CD14-positive monocyte (primary cell): ENCODE results near the gene TOM1L1. TPM values are rescaled to one million over a fixed set of nuclear protein-coding genes. Genes with fewer than 3 reads are reported as not detected.

Source experiments
- DNase-seq, 3 donors: peaks; one replicate each; pipeline ENCODE4 v3.0.0-alpha.2; 2011 to 2022
- H2AFZ ChIP-seq: 2 replicates; pipeline ENCODE4 v1.6.0; 2012; ENCODE audit warnings: mild to moderate bottlenecking, low read depth, low read length, inconsistent platforms; ENCODE audit not compliant: insufficient read depth, poor library complexity, severe bottlenecking
- H3K27ac ChIP-seq, 2 donors: 1 replicate in 1 of 2; 2 replicates in 1 of 2; pipeline ENCODE4 v1.5.1; 2012 to 2013; ENCODE audit warnings: low read length in 2 of 2, control low read depth in 1 of 2, inconsistent platforms in 1 of 2, low read depth in 1 of 2, mild to moderate bottlenecking in 1 of 2
- H3K27me3 ChIP-seq, 2 donors: one replicate each; pipeline versions ENCODE4 v1.6.0 to v1.6.1; 2011 to 2013; ENCODE audit warnings: low read length in 2 of 2; ENCODE audit not compliant: control insufficient read depth in 2 of 2, insufficient read depth in 2 of 2
- H3K36me3 ChIP-seq, 2 donors: replicated peaks in 1 of 2; 1 replicate in 1 of 2; 2 replicates in 1 of 2; pipeline versions ENCODE4 v1.5.1 to v1.6.1; 2012 to 2013; ENCODE audit warnings: low read length in 2 of 2, control low read depth in 1 of 2, inconsistent platforms in 1 of 2, mild to moderate bottlenecking in 1 of 2; ENCODE audit not compliant: insufficient read depth in 2 of 2, control insufficient read depth in 1 of 2
- H3K4me1 ChIP-seq, 2 donors: 1 replicate in 1 of 2; 2 replicates in 1 of 2; pipeline versions ENCODE4 v1.5.1 to v1.6.1; 2012 to 2013; ENCODE audit warnings: low read length in 2 of 2, control low read depth in 1 of 2, inconsistent platforms in 1 of 2, mild to moderate bottlenecking in 1 of 2, moderate library complexity in 1 of 2; ENCODE audit not compliant: insufficient read depth in 2 of 2, control insufficient read depth in 1 of 2
- H3K4me2 ChIP-seq: replicated peaks from 2 replicates; pipeline ENCODE3; 2012; ENCODE audit warnings: low read length, moderate library complexity, mild to moderate bottlenecking; ENCODE audit not compliant: poor library complexity, severe bottlenecking; ENCODE audit errors: extremely low read depth
- H3K4me3 ChIP-seq, 3 experiments: fragments of 200-600 bp in 1 of 3; sonication (generic) in 1 of 3; replicated peaks in 1 of 3; 1 replicate in 2 of 3; 2 replicates in 1 of 3; pipeline ENCODE4 v1.5.1; 2011 to 2013; ENCODE audit warnings: low read length in 3 of 3, mild to moderate bottlenecking in 3 of 3, control low read depth in 2 of 3, low read depth in 2 of 3, inconsistent platforms in 1 of 3, moderate library complexity in 1 of 3
- H3K79me2 ChIP-seq: 2 replicates; pipeline ENCODE4 v1.6.0; 2012; ENCODE audit warnings: mild to moderate bottlenecking, control low read depth, inconsistent platforms, low read length, moderate library complexity; ENCODE audit not compliant: insufficient read depth
- H3K9ac ChIP-seq: 2 replicates; pipeline ENCODE4 v1.6.0; 2017; ENCODE audit warnings: low read length, mild to moderate bottlenecking; ENCODE audit not compliant: insufficient read depth, poor library complexity, severe bottlenecking
- H3K9me3 ChIP-seq, 2 donors: replicated peaks in 1 of 2; 1 replicate in 1 of 2; 2 replicates in 1 of 2; pipeline versions ENCODE4 v1.5.1 to v1.6.1; 2012 to 2013; ENCODE audit warnings: low read length in 2 of 2, control low read depth in 1 of 2; ENCODE audit not compliant: control insufficient read depth in 1 of 2, insufficient read depth in 1 of 2
- H4K20me1 ChIP-seq: 2 replicates; pipeline ENCODE4 v1.6.0; 2012; ENCODE audit warnings: mild to moderate bottlenecking, low read length, control low read depth, moderate library complexity; ENCODE audit not compliant: insufficient read depth
- H3K27ac Mint-ChIP-seq, 7 donors: one replicate each; pipeline ENCODE4 v1.8.0; 2020; ENCODE audit warnings: mild to moderate bottlenecking in 7 of 7, mixed read lengths in 7 of 7, moderate library complexity in 6 of 7, inconsistent platforms in 2 of 7
- H3K27me3 Mint-ChIP-seq, 3 donors: one replicate each; pipeline ENCODE4 v1.8.0; 2021 to 2022; ENCODE audit warnings: low read depth in 3 of 3, mild to moderate bottlenecking in 3 of 3, mixed read lengths in 3 of 3, moderate library complexity in 3 of 3, inconsistent platforms in 1 of 3
- H3K36me3 Mint-ChIP-seq, 2 donors: one replicate each; pipeline ENCODE4 v1.8.0; 2020; ENCODE audit warnings: mixed read lengths in 2 of 2, inconsistent platforms in 1 of 2, mild to moderate bottlenecking in 1 of 2
- H3K4me1 Mint-ChIP-seq: one replicate; pipeline ENCODE4 v1.8.0; 2020; ENCODE audit warnings: mild to moderate bottlenecking, mixed read lengths
- H3K4me3 Mint-ChIP-seq, 2 donors: one replicate each; pipeline ENCODE4 v1.8.0; 2020; ENCODE audit warnings: mild to moderate bottlenecking in 2 of 2, mixed read lengths in 2 of 2, moderate library complexity in 1 of 2
- H3K9me3 Mint-ChIP-seq, 7 donors: one replicate each; pipeline ENCODE4 v1.8.0; 2020 to 2022; ENCODE audit warnings: mixed read lengths in 7 of 7, mild to moderate bottlenecking in 6 of 7, moderate library complexity in 6 of 7, inconsistent platforms in 2 of 7
- CTCF ChIP-seq: fragments of 200-600 bp; IDR thresholded peaks from one replicate; pipeline ENCODE4 v1.8.0; 2022; ENCODE audit warnings: antibody characterized with exemption, mild to moderate bottlenecking
- WGBS: methylation state at CpG from one replicate; pipeline ENCODE4 v1.1.5; 2013; ENCODE audit warnings: missing lambda C conversion rate; ENCODE audit not compliant: insufficient coverage; 5-methylcytosine and 5-hydroxymethylcytosine counted together
- intact Hi-C, 2 donors: fragments of 100-400 bp; cut with micrococcal nuclease; formaldehyde crosslinking; loops; one replicate each; pipeline versions ENCODE4 v1.15.0 to v1.15.1; 2023
- polyA plus RNA-seq, 3 donors: library from polyadenylated mRNA; depleted of rRNA in 1 of 3; unstranded in 2 of 3; stranded (reverse) in 1 of 3; fragments of 300-500 nt in 2 of 3; fragments of >200 nt in 1 of 3; fragmentation: Illumina TruSeq in 2 of 3; gene quantifications; 1 replicate in 2 of 3; 2 replicates in 1 of 3; pipeline ENCODE4 v1.2.3, GENCODE V29; 2012 to 2021

TOM1L1 gene
- polyA plus RNA-seq, 3 donors: 0.32 TPM; not detected in 2

- intact Hi-C loops: no loop called here
- peaks cover 0 to 3% (median 2%) of the 10 kb centered on the region in 3 donors for H3K27me3 Mint-ChIP-seq
- Histone ChIP-seq H2AFZ (no peak overlapping the region), H3K9me3 (no peaks in the 10 kb centered on the region), H3K27me3 (no peaks in the 10 kb centered on the region), H3K9ac (no peak overlapping the region), H3K4me3 (no peak overlapping the region), H3K4me1 (no peaks in the 10 kb centered on the region), H3K79me2 (no peaks in the 10 kb centered on the region), H3K36me3 (no peaks in the 10 kb centered on the region), H4K20me1 (no peaks in the 10 kb centered on the region), H3K4me2 (no peak overlapping the region), H3K27ac (no peak overlapping the region)
- no peak overlapping the region for H3K27ac Mint-ChIP-seq
- H3K4me1 Mint-ChIP-seq: no peaks in the 10 kb centered on the region
- DNase-seq: no peak
- no peak for TF ChIP-seq CTCF
- H3K9me3 Mint-ChIP-seq: peaks cover 0 to 14% (median 4%) of the 10 kb centered on the region in 7 donors
- no CpG with 5 or more reads among the region's 2 CpGs for WGBS
- no peak overlapping the region for H3K4me3 Mint-ChIP-seq
- H3K36me3 Mint-ChIP-seq: no peaks in the 10 kb centered on the region
Measured at GRCh38 chr17:54863176-54863575, 37.5 kb upstream of the TOM1L1 start.

GRCh38 chr17:54864070-54864469, 36.6 kb upstream of the TOM1L1 start:
- H3K4me3 ChIP-seq: no peak overlapping the region
- intact Hi-C loops: no loop called here
- Mint-ChIP-seq H3K36me3 (no peaks in the 10 kb centered on the region), H3K4me3 (no peak overlapping the region), H3K27ac (no peak overlapping the region), H3K27me3 (peaks cover 0 to 2% (median 2%) of the 10 kb centered on the region in 3 donors), H3K4me1 (no peaks in the 10 kb centered on the region), H3K9me3 (peaks cover 0 to 9% (median 0%) of the 10 kb centered on the region in 7 donors)
- H3K9ac ChIP-seq: no peak overlapping the region
- H3K27me3 ChIP-seq: no peaks in the 10 kb centered on the region
- no peak for TF ChIP-seq CTCF
- H3K4me2 ChIP-seq: no peak overlapping the region
- 100% methylated on average over 1 of the region's 1 CpG for WGBS
- no peaks in the 10 kb centered on the region for H3K36me3 ChIP-seq
- H2AFZ ChIP-seq: no peak overlapping the region
- no peaks in the 10 kb centered on the region for H3K4me1 ChIP-seq
- no peaks in the 10 kb centered on the region for H4K20me1 ChIP-seq
- no peaks in the 10 kb centered on the region for H3K79me2 ChIP-seq
- no peak overlapping the region for H3K27ac ChIP-seq
- H3K9me3 ChIP-seq: no peaks in the 10 kb centered on the region
- no peak for DNase-seq
